ENCODE measurements around the gene RWDD3. TPM values are rescaled to one million over a fixed set of nuclear protein-coding genes. Genes with fewer than 3 reads are reported as not detected.

Gene RWDD3
- total RNA-seq, 2 donors from 2014 or later = 13.5 to 20.8 TPM

- no peaks in the 10 kb centered on the region for H3K9me3 ChIP-seq
- TF ChIP-seq POLR2A (IDR thresholded peaks at IDR 0.05) (no peak), CTCF (IDR thresholded peaks at IDR 0.05) (no peak)
- H3K27me3 ChIP-seq = no peaks in the 10 kb centered on the region
- H3K4me1 ChIP-seq = peaks cover 17% of the 10 kb centered on the region
- ATAC-seq (no peak), DNase-seq (no peak)
- no peak overlapping the region for H3K27ac ChIP-seq
- intact Hi-C loops (cut with DNase I) = no loop called here
- H3K36me3 ChIP-seq (replicated peaks in 1 of 2; ENCODE audit: insufficient read depth in 1 of 2, low read depth in 2 of 2) = peaks cover 0 to 5% of the 10 kb centered on the region in 2 donors
- WGBS, 2 donors = 66 to 72% methylated on average over 4 of the region's 4 CpGs
- H3K4me3 ChIP-seq = no peak overlapping the region
These were observed 4.1 kb downstream of the RWDD3 start for GRCh38 chr1:95237981-95238703.

DNA sequence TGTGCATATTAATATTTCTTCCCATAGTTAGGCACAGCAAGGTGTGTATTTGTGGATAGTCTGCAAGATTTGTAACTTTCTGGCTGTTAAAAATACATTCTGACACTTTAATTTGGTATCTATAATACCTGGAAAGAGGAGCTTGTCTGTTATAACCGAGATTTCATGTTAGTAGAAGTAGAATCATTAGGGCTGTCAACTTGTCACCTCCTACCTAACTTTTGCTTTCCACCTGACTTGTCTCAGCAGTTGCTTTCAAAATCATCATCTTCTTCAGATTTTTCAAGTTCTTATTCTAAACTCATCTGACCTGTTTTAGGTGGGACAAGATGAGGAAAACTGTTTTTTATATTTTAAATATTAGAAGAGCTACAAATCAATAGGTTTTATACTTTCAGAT is 11.0 kb downstream of the RWDD3 start:
- H3K4me1 ChIP-seq = peaks cover 11% of the 10 kb centered on the region

DNA sequence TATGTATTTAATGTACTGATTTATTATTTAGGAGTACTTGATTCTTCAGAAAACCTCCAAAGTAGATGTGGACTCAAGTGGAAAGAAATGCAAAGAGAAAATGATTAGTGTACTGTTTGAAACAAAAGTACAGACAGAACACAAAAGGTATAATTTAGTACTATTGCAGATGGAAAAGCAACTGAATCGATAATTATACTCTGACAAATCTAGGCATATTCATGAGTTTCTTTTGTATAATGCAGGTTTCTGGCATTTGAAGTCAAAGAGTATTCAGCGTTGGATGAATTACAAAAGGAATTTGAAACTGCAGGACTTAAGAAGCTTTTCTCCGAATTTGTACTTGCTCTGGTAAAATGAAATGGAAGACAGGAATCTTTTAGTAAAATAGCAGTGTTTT is 12.5 kb downstream of the RWDD3 start:
- Histone ChIP-seq H3K27me3 (no peaks in the 10 kb centered on the region), H3K36me3 (replicated peaks in 1 of 2; ENCODE audit: insufficient read depth in 1 of 2, low read depth in 2 of 2) (peaks cover 0 to 5% of the 10 kb centered on the region in 2 donors), H3K4me3 (no peak overlapping the region), H3K9me3 (no peaks in the 10 kb centered on the region), H3K27ac (no peak overlapping the region), H3K4me1 (peaks cover 11% of the 10 kb centered on the region)
- no peak for DNase-seq
- ATAC-seq = no peak
- intact Hi-C loops (cut with DNase I) = no loop called here
- 93 to 98% methylated on average over 3 of the region's 3 CpGs for WGBS, 2 donors
- no peak for TF ChIP-seq POLR2A (IDR thresholded peaks at IDR 0.05)
- TF ChIP-seq CTCF (IDR thresholded peaks at IDR 0.05) = no peak

More for the DNA sequence above, 11.0 kb downstream of the RWDD3 start:
- no peak for ATAC-seq
- intact Hi-C loops (cut with DNase I) = no loop called here
- peaks cover 0 to 5% of the 10 kb centered on the region in 2 donors for H3K36me3 ChIP-seq (replicated peaks in 1 of 2; ENCODE audit: insufficient read depth in 1 of 2, low read depth in 2 of 2)
- no peak overlapping the region for H3K4me3 ChIP-seq
- no peak for DNase-seq
- H3K27me3 ChIP-seq = no peaks in the 10 kb centered on the region
- TF ChIP-seq CTCF (IDR thresholded peaks at IDR 0.05) = no peak
- no peak for TF ChIP-seq POLR2A (IDR thresholded peaks at IDR 0.05)
- no peak overlapping the region for H3K27ac ChIP-seq
- WGBS, 2 donors = 41 to 52% methylated on average over 1 of the region's 1 CpG
- H3K9me3 ChIP-seq = no peaks in the 10 kb centered on the region

GRCh38 chr1:95247607-95248006 is 13.6 kb downstream of the RWDD3 start:
- 94 to 95% methylated on average over 3 of the region's 3 CpGs for WGBS, 2 donors

More at GRCh38 chr1:95247607-95248006, 13.6 kb downstream of the RWDD3 start:
- H3K4me3 ChIP-seq = no peak overlapping the region
- no peaks in the 10 kb centered on the region for H3K9me3 ChIP-seq
- H3K27ac ChIP-seq = no peak overlapping the region
- no peak for ATAC-seq
- no peak for TF ChIP-seq POLR2A (IDR thresholded peaks at IDR 0.05)
- no peak for TF ChIP-seq CTCF (IDR thresholded peaks at IDR 0.05)
- H3K36me3 ChIP-seq (replicated peaks in 1 of 2; ENCODE audit: insufficient read depth in 1 of 2, low read depth in 2 of 2) = no peaks in the 10 kb centered on the region
- DNase-seq = no peak
- no peaks in the 10 kb centered on the region for H3K27me3 ChIP-seq
- peaks cover 11% of the 10 kb centered on the region for H3K4me1 ChIP-seq
- intact Hi-C loops (cut with DNase I) = no loop called here

Measured in body of pancreas (tissue), 4 donors.